Activated T-cell treated with anti-CD3 and anti-CD28 coated beads for 1 hour (primary cell): ENCODE results near the gene ETV3.
"Not testable (repeated sequence)": the region's sequence is repeated elsewhere in the genome, so short reads cannot be mapped to it uniquely, and the experiment has no call there.

ENCODE experiments used
- DNase-seq: peaks from one replicate; pipeline ENCODE4 v3.0.0-alpha.2; 2020; ENCODE audit warnings: low read depth

Gene ETV3

GRCh38 chr1:157138220-157139051 lies at the start of gene ETV3:
ETV3 (minus strand) TSS chr1:157138395; CDS start chr1:157136352, 2,043 bp downstream.
- peak; percentile 65 for DNase-seq

DNA sequence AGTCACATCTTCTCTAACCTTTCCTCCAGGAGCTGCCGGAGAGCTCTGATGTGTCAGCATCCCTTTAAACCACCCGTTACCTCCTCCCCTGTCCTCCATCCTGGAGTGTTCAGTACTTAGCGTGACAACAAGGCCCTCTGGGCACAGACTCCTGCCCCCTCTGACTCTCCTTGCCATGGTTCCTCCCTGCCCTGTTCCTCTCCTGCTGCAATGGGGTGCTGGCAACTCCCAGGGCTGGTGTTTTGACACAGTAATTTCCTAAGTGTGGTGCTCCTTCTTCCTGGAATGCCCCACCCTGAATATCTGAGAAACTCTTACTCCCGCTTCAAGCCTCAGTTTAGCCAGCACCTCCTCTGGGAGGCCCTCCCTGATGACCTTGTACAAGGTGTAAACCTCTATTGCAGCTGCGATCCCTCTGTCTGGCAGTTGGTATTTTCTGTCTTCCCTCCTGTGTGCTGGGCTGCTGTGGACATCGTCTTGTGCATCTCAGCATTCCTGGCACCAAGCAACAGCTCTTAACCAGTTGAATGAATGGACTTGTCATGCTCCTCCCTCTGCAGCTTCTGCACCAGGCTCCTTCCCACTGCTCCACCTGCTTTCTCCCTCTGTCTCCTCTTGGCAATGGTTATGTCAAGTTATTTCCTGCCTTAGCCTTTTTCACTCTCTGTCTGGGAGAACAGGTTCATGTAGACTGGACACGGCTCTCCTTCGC lies 48.2 kb upstream of the ETV3 start:
- no peak for DNase-seq

GRCh38 chr1:157183870-157184269 lies 45.7 kb upstream of the ETV3 start:
- DNase-seq: no peak

GRCh38 chr1:157182371-157182770 lies 44.2 kb upstream of the ETV3 start:
- DNase-seq: not testable (repeated sequence)

- DNase-seq: no peak
Observed at GRCh38 chr1:157181790-157182189, 43.6 kb upstream of the ETV3 start.

- no peak for DNase-seq
Observed at GRCh38 chr1:157181258-157181657, 43.1 kb upstream of the ETV3 start.

DNA sequence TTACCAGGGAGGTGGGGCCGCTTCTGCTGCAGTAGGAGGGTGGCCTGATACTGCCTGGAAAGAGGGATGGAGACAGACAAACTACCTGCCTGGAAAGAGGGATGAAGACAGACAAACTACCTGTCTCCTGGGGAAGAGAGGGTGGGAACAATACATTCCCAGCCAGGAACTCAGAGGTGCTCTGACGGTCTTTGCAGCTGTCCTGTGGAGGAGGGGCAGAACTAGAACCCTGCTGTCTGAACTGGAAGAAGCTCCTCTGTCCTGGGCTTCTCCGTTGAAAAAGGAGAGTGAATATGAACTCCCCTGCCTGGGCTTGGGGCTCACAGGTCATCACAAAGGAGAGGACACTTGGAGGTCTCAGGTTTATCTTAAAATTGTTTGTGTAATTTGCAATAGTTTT lies 40.3 kb upstream of the ETV3 start:
- DNase-seq: no peak

DNA sequence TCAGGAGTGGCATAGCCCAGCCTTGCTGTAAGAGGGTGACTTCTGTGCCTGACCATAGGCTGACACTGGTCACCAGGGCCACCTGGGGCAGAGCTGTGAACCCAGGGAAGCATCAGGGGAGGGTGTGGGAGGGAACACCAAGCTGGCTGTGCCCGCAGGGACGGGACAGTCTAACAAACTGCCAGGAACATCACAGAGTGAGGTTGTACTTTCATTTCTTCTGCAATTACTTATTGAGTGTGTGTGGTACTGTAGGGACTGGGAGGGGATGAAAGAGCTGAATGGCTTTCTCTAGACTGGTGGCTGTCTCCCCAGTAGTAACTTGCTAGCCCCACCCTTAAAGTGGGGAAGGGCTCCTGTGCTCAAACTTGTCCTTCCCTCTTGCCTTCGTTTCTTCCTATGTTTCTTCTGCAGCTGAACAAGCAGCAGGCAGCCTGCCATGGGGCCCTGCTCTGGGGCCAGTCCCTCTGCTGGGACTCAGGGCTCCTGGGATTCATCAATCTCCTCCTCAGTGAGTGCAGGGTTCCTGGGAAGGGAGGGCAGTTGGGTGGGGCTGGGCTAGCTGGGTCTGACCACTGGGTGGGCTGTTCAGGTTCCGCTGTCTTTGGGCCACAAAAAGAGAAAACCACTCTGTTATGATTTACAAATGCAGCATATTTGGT lies 39.7 kb upstream of the ETV3 start:
- no peak for DNase-seq

GRCh38 chr1:157176591-157177121 lies 38.5 kb upstream of the ETV3 start:
- DNase-seq: no peak

DNA sequence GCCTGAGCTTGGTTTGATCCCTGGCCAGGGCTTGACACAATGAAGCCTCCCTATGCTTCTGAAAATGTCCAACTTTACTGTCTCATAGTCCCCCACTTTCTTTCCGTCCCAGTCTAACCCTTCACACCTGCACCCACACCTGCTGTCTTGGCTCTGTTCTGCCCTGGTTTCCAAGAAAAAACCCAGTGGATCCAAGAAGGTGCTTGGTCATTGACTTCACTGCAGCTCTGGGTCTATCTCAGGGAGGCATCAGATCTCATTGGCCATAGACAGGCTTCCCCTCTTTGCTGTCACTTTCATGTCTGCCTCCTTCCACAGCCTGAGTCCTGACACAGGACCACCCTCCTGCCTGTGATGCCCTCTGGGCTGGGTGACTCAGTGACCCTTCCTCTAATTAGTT lies 37.8 kb upstream of the ETV3 start:
- no peak for DNase-seq

DNA sequence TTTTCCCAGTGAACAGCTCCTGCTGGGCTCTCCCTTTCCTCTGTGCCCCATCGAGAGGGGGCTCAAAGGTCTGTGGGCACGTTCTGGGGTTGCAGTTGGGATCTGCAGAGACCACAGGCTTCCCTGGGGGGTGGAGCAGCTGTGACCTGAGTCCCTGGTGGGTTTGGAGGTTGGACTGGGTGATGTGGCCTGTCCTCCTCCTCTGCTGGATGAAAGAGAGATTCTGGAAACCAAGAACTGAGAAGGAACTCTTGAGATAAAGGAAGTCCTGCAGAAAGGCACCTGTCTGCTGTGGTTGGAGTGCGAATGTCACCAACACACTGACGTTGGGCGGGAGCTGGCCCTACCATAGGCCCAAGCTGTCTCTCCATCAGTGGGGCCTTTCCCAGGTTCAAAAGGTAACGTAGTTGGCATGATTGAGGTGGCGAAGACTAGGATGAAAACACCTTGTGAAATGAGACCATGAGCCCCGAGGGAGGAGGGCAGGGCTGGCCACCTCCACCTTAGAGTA lies 35.8 kb upstream of the ETV3 start:
- DNase-seq: no peak

- DNase-seq: not testable (repeated sequence)
Observed at GRCh38 chr1:157173241-157173640, 35.0 kb upstream of the ETV3 start.

GRCh38 chr1:157172591-157172990 lies 34.4 kb upstream of the ETV3 start:
- DNase-seq: not testable (repeated sequence)

- not testable (repeated sequence) for DNase-seq
Observed at GRCh38 chr1:157171903-157172503, 33.8 kb upstream of the ETV3 start.

DNA sequence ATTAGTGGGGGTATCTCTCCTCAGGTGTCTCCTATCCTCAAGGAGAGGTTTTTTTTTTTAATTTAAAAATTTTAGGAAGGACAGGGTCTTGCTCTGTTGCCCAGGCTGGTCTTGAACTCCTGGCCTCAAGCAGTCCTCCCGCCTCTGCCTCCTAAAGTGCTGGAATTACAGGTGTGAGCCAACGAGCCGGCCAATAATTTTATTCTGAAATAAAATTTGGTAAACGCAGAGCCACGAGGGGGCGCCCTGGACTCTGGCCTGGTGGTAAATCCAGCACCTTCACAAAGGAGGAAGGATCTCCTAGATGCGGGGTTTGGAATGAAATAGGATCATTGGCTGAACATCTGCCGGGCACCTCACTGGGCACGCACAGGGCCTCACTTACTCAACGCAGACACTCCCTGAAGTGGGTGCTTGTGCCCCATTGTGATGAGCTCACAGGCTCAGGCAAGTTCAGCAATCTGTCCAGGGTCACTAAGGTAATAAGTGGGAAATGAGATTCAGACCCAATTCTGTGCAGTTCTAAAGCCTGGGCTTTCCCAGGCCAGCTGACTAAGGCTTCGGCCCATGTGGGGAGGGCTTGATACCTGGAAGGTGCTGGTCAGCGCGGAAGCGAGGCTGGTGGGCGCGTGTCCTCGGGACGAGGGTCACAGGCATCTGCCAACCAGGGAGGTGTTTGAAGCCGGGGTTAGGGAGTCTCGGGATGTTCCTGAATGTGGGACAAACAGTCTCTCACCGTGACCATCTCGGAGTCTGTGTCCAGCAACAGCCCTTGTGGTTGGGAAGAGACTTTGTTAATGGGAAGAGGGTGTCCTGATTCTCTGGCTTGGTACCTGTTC lies 32.7 kb upstream of the ETV3 start:
- peak; percentile 13 for DNase-seq

- DNase-seq: no peak
Observed at GRCh38 chr1:157168015-157168414, 29.8 kb upstream of the ETV3 start.

GRCh38 chr1:157167437-157167836 lies 29.2 kb upstream of the ETV3 start:
- DNase-seq: no peak

DNA sequence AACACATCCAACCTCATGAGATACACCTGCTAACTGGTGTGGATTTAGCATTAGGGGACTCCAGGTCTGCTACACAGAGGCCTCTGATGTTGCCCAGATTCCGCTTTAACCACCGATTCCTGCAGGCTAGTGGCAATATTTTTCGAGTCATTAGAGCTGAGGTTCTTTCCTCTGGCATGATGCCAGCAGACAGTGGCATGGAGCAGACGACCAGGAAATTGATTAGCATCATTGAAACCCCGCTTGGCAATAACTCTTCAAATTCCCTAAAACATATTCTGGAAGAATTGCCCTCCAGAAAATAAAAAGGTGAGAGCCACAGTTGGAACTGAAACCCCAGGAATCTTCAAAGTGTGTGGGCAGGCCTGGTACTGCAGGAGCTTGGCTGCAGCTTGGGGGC lies 28.4 kb upstream of the ETV3 start:
- DNase-seq: no peak

DNA sequence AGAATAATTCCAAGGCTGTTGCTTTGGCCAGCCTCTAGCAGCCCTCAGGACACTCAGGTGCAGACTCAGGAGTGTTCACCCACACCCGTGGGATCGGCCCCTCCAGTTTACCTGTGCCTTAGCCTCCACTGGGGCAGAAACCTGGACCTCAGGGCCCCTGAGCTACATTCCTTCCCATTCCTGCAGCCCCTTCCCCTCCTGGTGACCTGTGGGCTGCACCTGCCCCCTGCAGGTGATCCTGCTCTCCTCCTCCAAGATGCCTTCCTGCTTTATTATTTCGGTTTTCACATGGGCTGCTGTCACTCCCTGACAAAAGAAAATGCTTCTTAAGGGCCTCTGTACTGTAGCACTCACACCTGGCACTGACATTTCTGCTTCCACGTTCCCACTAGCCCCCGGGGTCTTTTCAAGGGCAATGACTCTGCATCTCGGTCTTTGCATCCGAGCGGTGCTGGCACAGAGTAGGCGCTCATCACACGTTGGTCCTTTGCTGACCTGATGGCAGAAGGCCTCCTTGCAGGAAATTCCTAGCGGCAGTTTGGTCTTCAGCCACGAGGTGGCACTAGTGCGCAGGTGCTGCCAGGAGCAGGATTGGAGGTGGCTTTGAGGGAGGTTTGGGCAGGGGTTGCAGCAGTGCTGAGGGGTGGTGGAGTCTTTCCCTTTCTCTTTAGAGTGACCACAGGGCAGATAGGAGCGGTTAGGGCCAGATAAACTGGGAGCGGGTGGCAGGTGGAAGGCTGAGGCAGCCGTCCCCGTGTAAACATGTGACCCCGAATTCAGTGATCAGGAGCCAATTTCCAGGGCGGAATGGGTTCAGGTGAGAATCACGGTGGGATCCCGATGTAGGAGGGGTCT lies 25.3 kb upstream of the ETV3 start:
- DNase-seq: peak; percentile 70

DNA sequence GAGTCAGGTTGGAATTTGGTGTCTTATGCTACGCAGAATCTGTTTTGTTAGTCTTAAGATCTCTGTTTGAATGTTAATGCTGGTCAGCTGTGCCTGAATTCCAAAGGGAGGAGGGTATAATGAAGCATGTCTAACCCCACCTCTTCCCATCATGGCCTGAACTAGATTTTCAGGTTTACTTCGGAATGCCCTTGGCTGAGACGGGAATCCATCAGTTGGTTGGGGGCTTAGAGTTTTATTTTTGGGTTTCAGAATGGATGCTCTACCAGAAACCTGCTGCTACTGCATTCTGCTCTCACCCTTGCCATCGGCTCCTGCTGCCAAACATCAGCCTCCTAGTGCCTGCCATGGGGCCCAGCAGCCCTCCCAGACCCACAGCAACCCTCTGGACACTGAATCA lies 24.1 kb upstream of the ETV3 start:
- DNase-seq: no peak
